Measurements from ENCODE around the gene COL4A6.

DNA sequence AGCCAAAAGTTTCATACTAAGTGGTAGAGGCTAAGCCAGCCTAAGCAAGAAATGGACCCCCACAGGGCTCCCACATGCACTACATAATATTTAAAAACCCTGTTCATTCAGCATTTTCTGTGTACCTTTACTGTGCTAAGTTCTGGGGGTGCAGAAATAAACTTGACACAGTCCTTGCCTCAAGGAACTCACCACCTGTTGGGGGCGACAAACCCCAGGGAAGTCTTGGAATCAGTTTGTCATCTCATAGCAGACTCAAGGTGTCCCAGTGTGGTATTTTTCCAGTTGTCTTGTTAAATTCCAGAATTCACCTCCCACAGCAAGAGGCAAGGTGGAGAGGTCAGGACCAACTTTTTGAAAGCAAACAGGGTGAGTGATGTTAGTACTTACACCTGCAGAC, 303.5 kb downstream of the COL4A6 start:
- TF ChIP-seq POLR2AphosphoS5 (IDR thresholded peaks at IDR 0.05; ENCODE audit: low read depth, low read length) (no peak), TAF1 (IDR thresholded peaks at IDR 0.05; ENCODE audit: low read depth, low read length) (no peak), GTF2F1 (IDR thresholded peaks at IDR 0.05; ENCODE audit: borderline replicate concordance, low read depth, low read length) (no peak), POLR2A (IDR thresholded peaks at IDR 0.05; ENCODE audit: control extremely low read depth in 1 of 2, low read depth in 2 of 2, low read length in 2 of 2) (no peak), CREB1 (IDR thresholded peaks at IDR 0.05) (no peak), CHD2 (IDR thresholded peaks at IDR 0.05; ENCODE audit: low read length) (no peak), YY1 (IDR thresholded peaks at IDR 0.05; ENCODE audit: low read depth, low read length) (no peak), EP300 (IDR thresholded peaks at IDR 0.05; ENCODE audit: borderline replicate concordance in 1 of 2, low read depth in 2 of 2, low read length in 2 of 2) (no peak), CBX5 (IDR thresholded peaks at IDR 0.05; ENCODE audit: low read depth, low read length) (no peak), SP4 (IDR thresholded peaks at IDR 0.05; ENCODE audit: low read length) (no peak)
- TF ChIP-seq, protein P1, sequence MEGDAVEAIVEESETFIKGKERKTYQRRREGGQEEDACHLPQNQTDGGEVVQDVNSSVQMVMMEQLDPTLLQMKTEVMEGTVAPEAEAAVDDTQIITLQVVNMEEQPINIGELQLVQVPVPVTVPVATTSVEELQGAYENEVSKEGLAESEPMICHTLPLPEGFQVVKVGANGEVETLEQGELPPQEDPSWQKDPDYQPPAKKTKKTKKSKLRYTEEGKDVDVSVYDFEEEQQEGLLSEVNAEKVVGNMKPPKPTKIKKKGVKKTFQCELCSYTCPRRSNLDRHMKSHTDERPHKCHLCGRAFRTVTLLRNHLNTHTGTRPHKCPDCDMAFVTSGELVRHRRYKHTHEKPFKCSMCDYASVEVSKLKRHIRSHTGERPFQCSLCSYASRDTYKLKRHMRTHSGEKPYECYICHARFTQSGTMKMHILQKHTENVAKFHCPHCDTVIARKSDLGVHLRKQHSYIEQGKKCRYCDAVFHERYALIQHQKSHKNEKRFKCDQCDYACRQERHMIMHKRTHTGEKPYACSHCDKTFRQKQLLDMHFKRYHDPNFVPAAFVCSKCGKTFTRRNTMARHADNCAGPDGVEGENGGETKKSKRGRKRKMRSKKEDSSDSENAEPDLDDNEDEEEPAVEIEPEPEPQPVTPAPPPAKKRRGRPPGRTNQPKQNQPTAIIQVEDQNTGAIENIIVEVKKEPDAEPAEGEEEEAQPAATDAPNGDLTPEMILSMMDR (IDR thresholded peaks at IDR 0.05; ENCODE audit: control extremely low read depth in 1 of 3, insufficient read depth in 1 of 3, low read depth in 1 of 3, low read length in 3 of 3): peak; percentile 31 to 51 (median 40); a peak in 3 of 4 replicates
- TF ChIP-seq, protein P2, sequence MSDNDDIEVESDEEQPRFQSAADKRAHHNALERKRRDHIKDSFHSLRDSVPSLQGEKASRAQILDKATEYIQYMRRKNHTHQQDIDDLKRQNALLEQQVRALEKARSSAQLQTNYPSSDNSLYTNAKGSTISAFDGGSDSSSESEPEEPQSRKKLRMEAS (IDR thresholded peaks at IDR 0.05): no peak

All from H1 (cell line).